Measurements from ENCODE around the gene FGF1.

- TF ChIP-seq, protein P1, sequence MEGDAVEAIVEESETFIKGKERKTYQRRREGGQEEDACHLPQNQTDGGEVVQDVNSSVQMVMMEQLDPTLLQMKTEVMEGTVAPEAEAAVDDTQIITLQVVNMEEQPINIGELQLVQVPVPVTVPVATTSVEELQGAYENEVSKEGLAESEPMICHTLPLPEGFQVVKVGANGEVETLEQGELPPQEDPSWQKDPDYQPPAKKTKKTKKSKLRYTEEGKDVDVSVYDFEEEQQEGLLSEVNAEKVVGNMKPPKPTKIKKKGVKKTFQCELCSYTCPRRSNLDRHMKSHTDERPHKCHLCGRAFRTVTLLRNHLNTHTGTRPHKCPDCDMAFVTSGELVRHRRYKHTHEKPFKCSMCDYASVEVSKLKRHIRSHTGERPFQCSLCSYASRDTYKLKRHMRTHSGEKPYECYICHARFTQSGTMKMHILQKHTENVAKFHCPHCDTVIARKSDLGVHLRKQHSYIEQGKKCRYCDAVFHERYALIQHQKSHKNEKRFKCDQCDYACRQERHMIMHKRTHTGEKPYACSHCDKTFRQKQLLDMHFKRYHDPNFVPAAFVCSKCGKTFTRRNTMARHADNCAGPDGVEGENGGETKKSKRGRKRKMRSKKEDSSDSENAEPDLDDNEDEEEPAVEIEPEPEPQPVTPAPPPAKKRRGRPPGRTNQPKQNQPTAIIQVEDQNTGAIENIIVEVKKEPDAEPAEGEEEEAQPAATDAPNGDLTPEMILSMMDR (IDR thresholded peaks at IDR 0.05), result no peak
- TF ChIP-seq EP300 (IDR thresholded peaks at IDR 0.05) (no peak), POLR2AphosphoS5 (IDR thresholded peaks at IDR 0.05) (no peak), POLR2A (IDR thresholded peaks at IDR 0.05; ENCODE audit: low read depth) (no peak)
Observed at GRCh38 chr5:142589720-142590119, 96.2 kb downstream of the FGF1 start.

Data from esophagus muscularis mucosa (tissue), 4 donors.